ENCODE data around the gene CDC14A.

CDC14A gene

DNA sequence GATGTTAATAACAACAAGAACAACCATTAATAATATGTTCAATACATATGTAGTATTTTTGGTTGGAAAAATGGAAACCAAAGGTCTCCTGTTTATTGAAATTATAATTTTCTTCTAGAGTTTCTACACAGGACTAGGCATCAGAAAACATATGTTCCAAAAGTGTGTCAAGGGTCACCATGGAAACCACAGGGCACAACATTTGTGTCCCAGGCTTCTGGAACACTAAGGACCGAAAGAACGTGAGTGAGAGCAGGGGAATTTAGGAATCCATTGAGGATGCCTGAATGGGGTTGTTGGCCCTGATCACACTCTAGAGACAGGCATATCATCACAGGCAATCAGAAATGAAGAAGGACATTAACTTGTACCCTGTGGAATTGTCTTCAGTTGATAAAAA, 7.5 kb upstream of the CDC14A start:
- H3F3A ChIP-seq (ENCODE audit: insufficient read depth, low read length) = no peaks in the 10 kb centered on the region
- no peaks in the 10 kb centered on the region for H3K4me1 ChIP-seq (ENCODE audit: insufficient read depth, low read length, severe bottlenecking)
- H3K27me3 ChIP-seq (ENCODE audit: insufficient read depth, low read length) = no peaks in the 10 kb centered on the region
- TF ChIP-seq, protein P1, sequence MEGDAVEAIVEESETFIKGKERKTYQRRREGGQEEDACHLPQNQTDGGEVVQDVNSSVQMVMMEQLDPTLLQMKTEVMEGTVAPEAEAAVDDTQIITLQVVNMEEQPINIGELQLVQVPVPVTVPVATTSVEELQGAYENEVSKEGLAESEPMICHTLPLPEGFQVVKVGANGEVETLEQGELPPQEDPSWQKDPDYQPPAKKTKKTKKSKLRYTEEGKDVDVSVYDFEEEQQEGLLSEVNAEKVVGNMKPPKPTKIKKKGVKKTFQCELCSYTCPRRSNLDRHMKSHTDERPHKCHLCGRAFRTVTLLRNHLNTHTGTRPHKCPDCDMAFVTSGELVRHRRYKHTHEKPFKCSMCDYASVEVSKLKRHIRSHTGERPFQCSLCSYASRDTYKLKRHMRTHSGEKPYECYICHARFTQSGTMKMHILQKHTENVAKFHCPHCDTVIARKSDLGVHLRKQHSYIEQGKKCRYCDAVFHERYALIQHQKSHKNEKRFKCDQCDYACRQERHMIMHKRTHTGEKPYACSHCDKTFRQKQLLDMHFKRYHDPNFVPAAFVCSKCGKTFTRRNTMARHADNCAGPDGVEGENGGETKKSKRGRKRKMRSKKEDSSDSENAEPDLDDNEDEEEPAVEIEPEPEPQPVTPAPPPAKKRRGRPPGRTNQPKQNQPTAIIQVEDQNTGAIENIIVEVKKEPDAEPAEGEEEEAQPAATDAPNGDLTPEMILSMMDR (IDR thresholded peaks at IDR 0.05; ENCODE audit: low read length) = no peak
- no peak for TF ChIP-seq EZH2 (IDR thresholded peaks at IDR 0.05; ENCODE audit: borderline replicate concordance, low read length)
- H3K79me2 ChIP-seq (ENCODE audit: insufficient read depth, low read length) = no peaks in the 10 kb centered on the region
- no peak overlapping the region for H3K4me3 ChIP-seq (ENCODE audit: low read depth, low read length, poor library complexity, severe bottlenecking)
- H3K9me3 ChIP-seq (ENCODE audit: low read length) = no peaks in the 10 kb centered on the region
- H3K36me3 ChIP-seq (ENCODE audit: insufficient read depth, low read length) = no peaks in the 10 kb centered on the region
- H3K27ac ChIP-seq (ENCODE audit: low read depth, low read length, poor library complexity, severe bottlenecking) = no peak overlapping the region
- H3K4me2 ChIP-seq (ENCODE audit: low read length) = no peak overlapping the region
- H3K9ac ChIP-seq (ENCODE audit: low read length) = no peak overlapping the region
- H3K9me2 ChIP-seq (ENCODE audit: low read depth, low read length) = no peaks in the 10 kb centered on the region
- no peaks in the 10 kb centered on the region for H4K20me1 ChIP-seq (ENCODE audit: insufficient read depth, low read length)
- H2AFZ ChIP-seq (ENCODE audit: low read length) = no peak overlapping the region

DNA sequence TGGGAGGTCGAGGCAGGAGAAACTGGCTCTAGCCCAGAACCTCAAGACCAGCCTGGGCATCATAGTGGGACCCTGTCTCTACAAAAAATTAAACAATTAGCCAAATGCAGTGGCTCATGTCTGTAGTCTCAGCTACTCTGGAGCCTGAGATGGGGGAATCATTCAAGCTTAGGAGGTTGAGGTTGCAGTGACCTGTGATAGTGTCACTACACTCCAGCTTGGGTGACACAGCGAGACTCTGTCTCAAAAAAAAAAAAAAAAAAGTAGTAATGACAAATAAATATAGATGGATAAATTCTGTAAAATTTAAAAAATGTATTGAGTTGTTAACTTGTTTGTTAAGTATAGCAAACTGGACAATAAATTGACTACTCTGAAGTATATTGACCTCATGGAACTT, 5.9 kb upstream of the CDC14A start:
- Histone ChIP-seq H3K4me3 (ENCODE audit: low read depth, low read length, poor library complexity, severe bottlenecking) (no peak overlapping the region), H3K4me2 (ENCODE audit: low read length) (no peak overlapping the region), H3K4me1 (ENCODE audit: insufficient read depth, low read length, severe bottlenecking) (peaks cover 5% of the 10 kb centered on the region), H3K36me3 (ENCODE audit: insufficient read depth, low read length) (no peaks in the 10 kb centered on the region), H2AFZ (ENCODE audit: low read length) (no peak overlapping the region), H3K9me3 (ENCODE audit: low read length) (no peaks in the 10 kb centered on the region), H3K27ac (ENCODE audit: low read depth, low read length, poor library complexity, severe bottlenecking) (no peak overlapping the region), H3K9ac (ENCODE audit: low read length) (no peak overlapping the region), H3K9me2 (ENCODE audit: low read depth, low read length) (no peaks in the 10 kb centered on the region), H3K27me3 (ENCODE audit: insufficient read depth, low read length) (no peaks in the 10 kb centered on the region), H3K79me2 (ENCODE audit: insufficient read depth, low read length) (no peaks in the 10 kb centered on the region), H3F3A (ENCODE audit: insufficient read depth, low read length) (peaks cover 4% of the 10 kb centered on the region; the same call in 1 of the 2 replicates), H4K20me1 (ENCODE audit: insufficient read depth, low read length) (no peaks in the 10 kb centered on the region)
- TF ChIP-seq, protein P1 (IDR thresholded peaks at IDR 0.05; ENCODE audit: low read length) = no peak
- no peak for TF ChIP-seq EZH2 (IDR thresholded peaks at IDR 0.05; ENCODE audit: borderline replicate concordance, low read length)

DNA sequence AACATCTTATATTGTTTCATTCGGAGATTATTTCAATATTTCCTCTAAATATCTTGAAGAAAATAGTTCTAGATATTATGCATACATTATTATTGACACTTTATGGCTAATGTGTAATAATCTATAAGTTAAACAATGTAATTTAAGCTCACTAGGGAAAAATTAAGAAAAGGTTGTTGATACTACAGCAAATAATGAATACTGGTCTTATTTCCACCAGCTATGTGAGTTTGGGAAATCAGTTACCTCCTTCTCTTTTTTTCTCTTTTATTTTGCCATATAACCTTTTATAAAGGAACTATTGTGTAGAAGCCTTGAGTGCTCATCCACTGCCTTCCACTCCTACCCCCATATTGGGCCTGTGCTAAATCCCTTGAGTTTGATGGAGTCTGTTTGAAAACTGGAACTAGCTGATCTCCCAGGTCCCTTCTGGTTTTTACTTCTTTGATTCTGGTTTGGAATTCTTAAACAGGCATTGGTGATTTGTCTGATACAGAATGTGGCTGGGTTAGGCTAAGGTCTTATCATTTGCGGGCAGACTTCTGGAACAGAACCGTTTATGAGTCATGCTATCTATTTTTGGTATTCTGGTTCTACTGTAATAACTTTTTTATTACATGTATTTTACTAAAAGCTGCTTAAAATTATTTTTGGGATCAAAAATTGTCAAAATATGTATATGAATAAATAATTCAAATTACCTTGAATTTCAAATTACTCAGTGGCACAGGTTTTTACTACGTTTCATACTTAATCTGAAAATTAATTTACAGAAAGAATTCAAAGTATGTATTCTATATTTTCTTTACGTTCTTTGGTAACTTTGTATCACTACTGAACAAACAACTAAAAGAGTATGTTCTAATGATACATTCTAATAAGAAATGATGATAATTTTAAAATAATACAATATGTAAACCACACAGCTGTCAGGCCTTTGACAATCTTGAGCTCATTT, 5.0 kb upstream of the CDC14A start:
- H3F3A ChIP-seq (ENCODE audit: insufficient read depth, low read length) = peaks cover 4% of the 10 kb centered on the region; the same call in 1 of the 2 replicates
- no peak overlapping the region for H2AFZ ChIP-seq (ENCODE audit: low read length)
- peaks cover 5% of the 10 kb centered on the region for H3K4me1 ChIP-seq (ENCODE audit: insufficient read depth, low read length, severe bottlenecking)
- no peaks in the 10 kb centered on the region for H3K36me3 ChIP-seq (ENCODE audit: insufficient read depth, low read length)
- H3K9me2 ChIP-seq (ENCODE audit: low read depth, low read length) = no peaks in the 10 kb centered on the region
- no peak overlapping the region for H3K27ac ChIP-seq (ENCODE audit: low read depth, low read length, poor library complexity, severe bottlenecking)
- no peak overlapping the region for H3K9ac ChIP-seq (ENCODE audit: low read length)
- no peaks in the 10 kb centered on the region for H3K9me3 ChIP-seq (ENCODE audit: low read length)
- H4K20me1 ChIP-seq (ENCODE audit: insufficient read depth, low read length) = no peaks in the 10 kb centered on the region
- TF ChIP-seq, protein P1 (IDR thresholded peaks at IDR 0.05; ENCODE audit: low read length) = no peak
- TF ChIP-seq EZH2 (IDR thresholded peaks at IDR 0.05; ENCODE audit: borderline replicate concordance, low read length) = no peak
- H3K4me2 ChIP-seq (ENCODE audit: low read length) = no peak overlapping the region
- H3K4me3 ChIP-seq (ENCODE audit: low read depth, low read length, poor library complexity, severe bottlenecking) = no peak overlapping the region
- no peaks in the 10 kb centered on the region for H3K79me2 ChIP-seq (ENCODE audit: insufficient read depth, low read length)
- H3K27me3 ChIP-seq (ENCODE audit: insufficient read depth, low read length) = no peaks in the 10 kb centered on the region
